GM23338 (cell line): Measurements from ENCODE around the gene KEL. TPM values are rescaled to one million over a fixed set of nuclear protein-coding genes. Genes with fewer than 3 reads are reported as not detected.
A peak's percentile ranks its signal among the peaks of the same experiment; 100 is the strongest.

Source experiments
- ATAC-seq: fragments of 200-7000 bp; cut with Tn5 transposase; 3 replicates; pipeline ENCODE4 v1.9.1; 2020
- DNase-seq: peaks from one replicate; pipeline ENCODE4 v3.0.0-alpha.2; 2015; ENCODE audit warnings: low spot score
- H2AFZ ChIP-seq: fragments of 200-600 bp; sonication (generic); 2 replicates; pipeline ENCODE4 v1.8.0; 2016; ENCODE audit warnings: antibody characterized with exemption, mild to moderate bottlenecking, moderate library complexity
- H3F3A ChIP-seq: fragments of 200-600 bp; sonication (generic); replicated peaks from 2 replicates; pipeline ENCODE4 v1.8.0; 2017; ENCODE audit warnings: antibody characterized with exemption, mixed run types, low read depth
- H3K27ac ChIP-seq: fragments of 200-600 bp; sonication (generic); 2 replicates; pipeline ENCODE4 v1.6.1; 2016; ENCODE audit warnings: low read depth
- H3K27me3 ChIP-seq: fragments of 200-600 bp; sonication (generic); 2 replicates; pipeline ENCODE4 v1.8.0; 2016; ENCODE audit warnings: mild to moderate bottlenecking, mixed run types, moderate library complexity; ENCODE audit not compliant: insufficient read depth
- H3K36me3 ChIP-seq: fragments of 200-600 bp; sonication (generic); 2 replicates; pipeline ENCODE4 v1.8.0; 2016; ENCODE audit warnings: mild to moderate bottlenecking; ENCODE audit not compliant: insufficient read depth
- H3K4me1 ChIP-seq: fragments of 200-600 bp; sonication (generic); 2 replicates; pipeline ENCODE4 v1.8.0; 2016; ENCODE audit warnings: mild to moderate bottlenecking, moderate library complexity; ENCODE audit not compliant: insufficient read depth
- H3K4me2 ChIP-seq: fragments of 200-600 bp; sonication (generic); 2 replicates; pipeline ENCODE4 v1.7.1; 2017; ENCODE audit warnings: mixed run types
- H3K4me3 ChIP-seq: fragments of 200-600 bp; sonication (generic); 2 replicates; pipeline ENCODE4 v1.6.1; 2016; ENCODE audit warnings: mixed run types
- H3K79me2 ChIP-seq: fragments of 200-600 bp; sonication (generic); replicated peaks from 2 replicates; pipeline ENCODE4 v1.8.0; 2017; ENCODE audit warnings: mild to moderate bottlenecking; ENCODE audit not compliant: insufficient read depth
- H3K9me2 ChIP-seq: fragments of 200-600 bp; sonication (generic); 2 replicates; pipeline ENCODE4 v1.8.0; 2017; ENCODE audit not compliant: insufficient read depth
- H4K20me1 ChIP-seq: fragments of 200-600 bp; sonication (generic); replicated peaks from 2 replicates; pipeline ENCODE4 v1.8.0; 2017; ENCODE audit warnings: mild to moderate bottlenecking; ENCODE audit not compliant: insufficient read depth
- H3K27ac Mint-ChIP-seq: 2 replicates; pipeline ENCODE4 v1.8.0; 2020; ENCODE audit warnings: inconsistent platforms, mild to moderate bottlenecking, moderate library complexity, mixed read lengths
- H3K27me3 Mint-ChIP-seq: 3 replicates; pipeline ENCODE4 v1.8.0; 2022; ENCODE audit warnings: low read depth, mild to moderate bottlenecking, moderate library complexity, mixed read lengths, inconsistent platforms; ENCODE audit not compliant: insufficient read depth, poor library complexity
- H3K36me3 Mint-ChIP-seq: 3 replicates; pipeline ENCODE4 v1.8.0; 2021; ENCODE audit warnings: low read depth, mild to moderate bottlenecking, inconsistent platforms, moderate library complexity, mixed read lengths
- H3K4me1 Mint-ChIP-seq: 3 replicates; pipeline ENCODE4 v1.8.0; 2020; ENCODE audit warnings: mild to moderate bottlenecking, inconsistent platforms, mixed read lengths
- H3K4me3 Mint-ChIP-seq: 3 replicates; pipeline ENCODE4 v1.8.0; 2021; ENCODE audit warnings: moderate library complexity, mild to moderate bottlenecking, inconsistent platforms, mixed read lengths
- H3K9me3 Mint-ChIP-seq: 3 replicates; pipeline ENCODE4 v1.8.0; 2020; ENCODE audit warnings: moderate library complexity, mild to moderate bottlenecking, inconsistent platforms, mixed read lengths
- CTCF ChIP-seq, 2 experiments: fragments of 200-600 bp in 1 of 2; sonication (generic) in 1 of 2; conservative IDR thresholded peaks; 2 replicates each; pipeline versions ENCODE4 v1.5.1 to v1.6.1; 2016 to 2017; ENCODE audit warnings: antibody characterized with exemption in 2 of 2, low read depth in 2 of 2, mild to moderate bottlenecking in 2 of 2, moderate library complexity in 1 of 2
- EZH2 ChIP-seq: fragments of 200-600 bp; sonication (generic); IDR thresholded peaks from one replicate; pipeline ENCODE4 v1.8.0; 2017; ENCODE audit warnings: antibody characterized with exemption, mild to moderate bottlenecking, low read depth; ENCODE audit not compliant: unreplicated experiment
- JUNB ChIP-seq: IDR thresholded peaks from one replicate; pipeline ENCODE4 v1.6.1; 2016; ENCODE audit warnings: antibody characterized with exemption; ENCODE audit not compliant: unreplicated experiment
- STAT1 ChIP-seq: IDR thresholded peaks from one replicate; pipeline ENCODE4 v1.6.1; 2016; ENCODE audit warnings: antibody characterized with exemption; ENCODE audit not compliant: unreplicated experiment
- ZNF114 ChIP-seq: fragments of 250-450 bp; sonication (Bioruptor Pico); IDR thresholded peaks from 2 replicates; pipeline ENCODE4 v1.5.0; 2020; ENCODE audit warnings: mild to moderate bottlenecking, moderate library complexity
- ZNF331 ChIP-seq: fragments of 250-450 bp; sonication (Bioruptor Pico); IDR thresholded peaks from 2 replicates; pipeline ENCODE4 v1.5.0; 2020; ENCODE audit warnings: low read depth, mild to moderate bottlenecking, moderate library complexity
- ZNF462 ChIP-seq: fragments of 250-450 bp; sonication (Bioruptor Pico); IDR thresholded peaks from 2 replicates; pipeline ENCODE4 v1.5.0; 2020; ENCODE audit warnings: mild to moderate bottlenecking, moderate library complexity
- polyA plus RNA-seq: library from polyadenylated mRNA; unstranded; fragments of >200 nt; fragmentation: Nextera tagmentation; extraction: Ambion mirVana; gene quantifications from 2 replicates; pipeline ENCODE4 v1.2.1, GENCODE V29; 2016
- total RNA-seq: library from RNA; depleted of rRNA; stranded (reverse); fragments of >200 nt; shearing (Covaris generic); gene quantifications from 2 replicates; pipeline ENCODE4 v1.2.3, GENCODE V29; 2014

Gene KEL
- total and polyA plus RNA-seq, 2 experiments from 2014 or later: 1.2 to 3.6 TPM

GRCh38 chr7:142927085-142927745 lies 34.9 kb downstream of the KEL start:
- Mint-ChIP-seq H3K27me3 (peaks cover 8% of the 10 kb centered on the region), H3K36me3 (no peaks in the 10 kb centered on the region; the same call in 1 of the 3 replicates), H3K4me1 (no peaks in the 10 kb centered on the region), H3K4me3 (no peak overlapping the region), H3K9me3 (no peaks in the 10 kb centered on the region; the same call in 2 of the 3 replicates), H3K27ac (no peak overlapping the region)
- no peaks in the 10 kb centered on the region for H3K9me2 ChIP-seq
- H3F3A ChIP-seq: no peaks in the 10 kb centered on the region
- no peak overlapping the region for H3K4me3 ChIP-seq
- H3K4me2 ChIP-seq: no peak overlapping the region
- no peak for TF ChIP-seq STAT1
- no peak for TF ChIP-seq ZNF462 (CRISPR knock-in tag)
- TF ChIP-seq ZNF114: no peak
- no peak for TF ChIP-seq EZH2
- no peaks in the 10 kb centered on the region for H3K79me2 ChIP-seq
- no peaks in the 10 kb centered on the region for H3K4me1 ChIP-seq
- no peak for DNase-seq
- no peak overlapping the region for H2AFZ ChIP-seq
- no peaks in the 10 kb centered on the region for H4K20me1 ChIP-seq
- no peaks in the 10 kb centered on the region for H3K36me3 ChIP-seq
- no peak overlapping the region for H3K27ac ChIP-seq
- no peak for ATAC-seq
- H3K27me3 ChIP-seq: peaks cover 9% of the 10 kb centered on the region; the same call in 1 of the 2 replicates

DNA sequence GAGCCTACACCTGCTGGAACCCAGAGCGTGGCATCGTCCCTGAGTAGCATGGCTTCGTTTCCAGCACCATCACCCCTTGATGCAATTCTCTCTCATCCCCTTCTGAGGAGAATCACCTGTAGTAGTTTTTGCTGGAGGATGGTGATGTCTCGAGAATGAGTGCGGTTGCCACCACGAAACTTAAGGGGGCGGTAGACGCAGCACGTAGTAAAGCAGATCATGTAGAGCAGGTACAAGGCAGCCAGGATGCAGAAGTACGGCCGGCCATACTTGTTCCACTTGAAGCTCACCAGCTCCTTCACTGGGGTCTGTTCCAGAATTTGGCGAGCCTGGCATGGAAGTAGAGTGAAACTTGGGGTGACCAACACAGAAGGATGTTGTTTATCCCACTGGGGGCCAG lies 36.8 kb downstream of the KEL start:
- Histone ChIP-seq H3K4me1 (no peaks in the 10 kb centered on the region), H3F3A (no peaks in the 10 kb centered on the region), H3K27ac (no peak overlapping the region), H2AFZ (no peak overlapping the region), H3K27me3 (peaks cover 9% of the 10 kb centered on the region; the same call in 1 of the 2 replicates), H3K36me3 (no peaks in the 10 kb centered on the region), H3K9me2 (no peaks in the 10 kb centered on the region), H4K20me1 (no peaks in the 10 kb centered on the region), H3K4me2 (no peak overlapping the region), H3K4me3 (no peak overlapping the region), H3K79me2 (no peaks in the 10 kb centered on the region)
- TF ChIP-seq JUNB: no peak
- no peak for TF ChIP-seq ZNF331 (CRISPR knock-in tag)
- peak; percentile 68 to 79 for TF ChIP-seq CTCF (conservative IDR thresholded peaks at IDR 0.05; ENCODE audit: low read depth in 2 of 2)
- no peak for TF ChIP-seq EZH2
- ATAC-seq: peak; percentile 91
- Mint-ChIP-seq H3K36me3 (no peaks in the 10 kb centered on the region; the same call in 1 of the 3 replicates), H3K4me3 (no peak overlapping the region), H3K9me3 (no peaks in the 10 kb centered on the region; the same call in 2 of the 3 replicates), H3K27ac (no peak overlapping the region), H3K4me1 (no peaks in the 10 kb centered on the region), H3K27me3 (peaks cover 8% of the 10 kb centered on the region)
- peak; percentile 78 for DNase-seq
